ENCODE data around the gene MARCHF10. TPM values are rescaled to one million over a fixed set of nuclear protein-coding genes. Genes with fewer than 3 reads are reported as not detected.

MARCHF10 gene
- total and polyA plus RNA-seq, 9 of the 15 experiments (the other 6 are each of a cell fraction or from before 2014, with no cell fraction given), result not detected

GRCh38 chr17:62848334-62848733, 40.2 kb upstream of the MARCHF10 start (continued):
- TF ChIP-seq ZNF609 (CRISPR knock-in tag; IDR thresholded peaks at IDR 0.05; ENCODE audit: borderline replicate concordance), result no peak
- TF ChIP-seq NFRKB (IDR thresholded peaks at IDR 0.05; ENCODE audit: low read depth), result no peak

- H3K4me1 ChIP-seq (replicated peaks in 1 of 2; ENCODE audit: control insufficient read depth in 2 of 2, insufficient read depth in 2 of 2, low read length in 2 of 2), result no peaks in the 10 kb centered on the region
- DNase-seq (ENCODE audit: extremely low read depth in 1 of 4, low spot score in 3 of 4), result no peak
- H2AFZ ChIP-seq (ENCODE audit: low read depth, low read length), result no peak overlapping the region
- no peaks in the 10 kb centered on the region for H3K36me3 ChIP-seq (ENCODE audit: control insufficient read depth, insufficient read depth, low read length)
- in situ Hi-C loops (cut with MboI), result no loop called here
- H4K20me1 ChIP-seq (replicated peaks; ENCODE audit: control insufficient read depth, insufficient read depth, low read length), result no peaks in the 10 kb centered on the region
- ATAC-seq, result no peak
- H3K4me3 ChIP-seq, result no peak overlapping the region
- H3K9ac ChIP-seq (ENCODE audit: insufficient read depth in 1 of 2, low read depth in 2 of 2, low read length in 2 of 2), result no peak overlapping the region
- no peaks in the 10 kb centered on the region for H3K9me1 ChIP-seq (ENCODE audit: control insufficient read depth, insufficient read depth, low read length)
- FAIRE-seq, result no peak
- intact Hi-C loops (cut with micrococcal nuclease), result no loop called here
- POLR2A ChIA-PET, result no interaction called here
- no peak overlapping the region for H3K27ac ChIP-seq (ENCODE audit: extremely low read depth, low read depth, low read length)
- no peak overlapping the region for H3K4me2 ChIP-seq (ENCODE audit: insufficient read depth, low read length)
- CTCF ChIA-PET (ENCODE audit: low intra/inter-chr PET ratio), result no interaction called here
- WGBS (ENCODE audit: insufficient coverage, low coverage, missing lambda C conversion rate), result under 1% methylated on average over 9 of the region's 9 CpGs
- no TSS peak for BruUV-seq (replicated peaks)
- H3K79me2 ChIP-seq (ENCODE audit: control insufficient read depth, insufficient read depth, low read length), result no peaks in the 10 kb centered on the region
- H3K9me3 ChIP-seq (replicated peaks; ENCODE audit: control insufficient read depth, insufficient read depth, low read depth, low read length), result no peaks in the 10 kb centered on the region
- peaks cover 13 to 35% of the 10 kb centered on the region in 2 experiments; a peak in 4 of 5 replicates for H3K27me3 ChIP-seq (ENCODE audit: control insufficient read depth in 2 of 2, insufficient read depth in 2 of 2, low read length in 2 of 2)
- TF ChIP-seq MYBL2 (IDR thresholded peaks at IDR 0.05; ENCODE audit: low read depth), result no peak
- TF ChIP-seq MYBL2 (CRISPR knock-in tag; IDR thresholded peaks at IDR 0.05; ENCODE audit: borderline replicate concordance), result no peak
- TF ChIP-seq ZBTB40 (IDR thresholded peaks at IDR 0.05), result no peak
- TF ChIP-seq ZBTB40 (CRISPR knock-in tag; IDR thresholded peaks at IDR 0.05), result no peak
Measured at GRCh38 chr17:62847426-62847825, 39.3 kb upstream of the MARCHF10 start.

Measured in K562 (cell line).